Femur (tissue), 1 donor: Measurements from ENCODE around the gene SBNO2.
"Not testable (repeated sequence)": the region's sequence is repeated elsewhere in the genome, so short reads cannot be mapped to it uniquely, and the experiment has no call there.

ENCODE experiments used
- DNase-seq: peaks from one replicate; pipeline ENCODE4 v3.0.0-alpha.2; 2017

Gene SBNO2

DNA sequence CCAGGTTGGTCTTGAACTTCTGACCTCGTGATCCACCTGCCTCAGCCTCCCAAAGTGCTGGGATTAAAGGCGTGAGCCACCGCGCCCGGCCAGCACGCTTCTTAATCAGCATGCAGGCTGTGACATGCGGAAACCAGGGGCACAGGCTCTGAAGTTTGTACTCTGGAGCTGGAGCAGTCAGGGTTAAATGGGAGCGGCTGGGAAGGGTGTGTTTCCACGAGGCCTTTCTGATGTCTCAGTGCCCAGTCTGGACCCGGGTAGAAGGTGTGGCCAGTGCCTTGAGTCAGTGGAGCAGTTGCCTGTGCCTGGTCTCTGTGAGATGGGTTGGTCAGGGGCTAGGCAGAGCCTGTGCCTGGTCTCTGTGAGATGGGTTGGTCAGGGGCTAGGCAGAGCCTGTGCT is 34.8 kb upstream of the SBNO2 start:
- not testable (repeated sequence) for DNase-seq

DNA sequence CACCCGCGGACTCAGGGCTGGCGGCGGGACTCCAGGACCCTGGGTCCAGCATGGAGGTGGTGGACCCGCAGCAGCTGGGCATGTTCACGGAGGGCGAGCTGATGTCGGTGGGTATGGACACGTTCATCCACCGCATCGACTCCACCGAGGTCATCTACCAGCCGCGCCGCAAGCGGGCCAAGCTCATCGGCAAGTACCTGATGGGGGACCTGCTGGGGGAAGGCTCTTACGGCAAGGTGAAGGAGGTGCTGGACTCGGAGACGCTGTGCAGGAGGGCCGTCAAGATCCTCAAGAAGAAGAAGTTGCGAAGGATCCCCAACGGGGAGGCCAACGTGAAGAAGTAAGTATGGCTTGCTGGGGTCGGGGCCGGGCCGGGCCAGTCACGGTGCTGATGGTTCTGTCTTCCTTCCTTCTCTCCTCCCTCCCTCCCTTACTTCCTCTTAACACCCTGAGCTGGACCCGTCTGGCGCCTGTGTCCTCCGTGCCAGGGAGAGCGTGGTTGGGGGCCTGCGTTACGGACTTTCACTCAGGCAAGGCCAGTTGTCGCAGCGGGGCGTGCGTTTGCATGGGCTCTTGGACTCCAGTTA is 32.9 kb upstream of the SBNO2 start:
- DNase-seq, result no peak

DNA sequence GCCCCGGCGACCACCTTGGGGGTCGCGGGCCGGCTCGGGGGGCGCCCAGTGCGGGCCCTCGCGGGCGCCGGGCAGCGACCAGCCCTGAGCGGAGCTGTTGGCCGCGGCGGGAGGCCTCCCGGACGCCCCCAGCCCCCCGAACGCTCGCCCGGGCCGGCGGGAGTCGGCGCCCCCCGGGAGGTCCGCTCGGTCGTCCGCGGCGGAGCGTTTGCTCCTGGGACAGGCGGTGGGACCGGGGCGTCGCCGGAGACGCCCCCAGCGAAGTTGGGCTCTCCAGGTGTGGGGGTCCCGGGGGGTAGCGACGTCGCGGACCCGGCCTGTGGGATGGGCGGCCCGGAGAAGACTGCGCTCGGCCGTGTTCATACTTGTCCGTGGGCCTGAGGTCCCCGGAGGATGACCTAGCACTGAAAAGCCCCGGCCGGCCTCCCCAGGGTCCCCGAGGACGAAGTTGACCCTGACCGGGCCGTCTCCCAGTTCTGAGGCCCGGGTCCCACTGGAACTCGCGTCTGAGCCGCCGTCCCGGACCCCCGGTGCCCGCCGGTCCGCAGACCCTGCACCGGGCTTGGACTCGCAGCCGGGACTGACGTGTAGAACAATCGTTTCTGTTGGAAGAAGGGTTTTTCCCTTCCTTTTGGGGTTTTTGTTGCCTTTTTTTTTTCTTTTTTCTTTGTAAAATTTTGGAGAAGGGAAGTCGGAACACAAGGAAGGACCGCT is 32.2 kb upstream of the SBNO2 start:
- peak; percentile 39 for DNase-seq

DNA sequence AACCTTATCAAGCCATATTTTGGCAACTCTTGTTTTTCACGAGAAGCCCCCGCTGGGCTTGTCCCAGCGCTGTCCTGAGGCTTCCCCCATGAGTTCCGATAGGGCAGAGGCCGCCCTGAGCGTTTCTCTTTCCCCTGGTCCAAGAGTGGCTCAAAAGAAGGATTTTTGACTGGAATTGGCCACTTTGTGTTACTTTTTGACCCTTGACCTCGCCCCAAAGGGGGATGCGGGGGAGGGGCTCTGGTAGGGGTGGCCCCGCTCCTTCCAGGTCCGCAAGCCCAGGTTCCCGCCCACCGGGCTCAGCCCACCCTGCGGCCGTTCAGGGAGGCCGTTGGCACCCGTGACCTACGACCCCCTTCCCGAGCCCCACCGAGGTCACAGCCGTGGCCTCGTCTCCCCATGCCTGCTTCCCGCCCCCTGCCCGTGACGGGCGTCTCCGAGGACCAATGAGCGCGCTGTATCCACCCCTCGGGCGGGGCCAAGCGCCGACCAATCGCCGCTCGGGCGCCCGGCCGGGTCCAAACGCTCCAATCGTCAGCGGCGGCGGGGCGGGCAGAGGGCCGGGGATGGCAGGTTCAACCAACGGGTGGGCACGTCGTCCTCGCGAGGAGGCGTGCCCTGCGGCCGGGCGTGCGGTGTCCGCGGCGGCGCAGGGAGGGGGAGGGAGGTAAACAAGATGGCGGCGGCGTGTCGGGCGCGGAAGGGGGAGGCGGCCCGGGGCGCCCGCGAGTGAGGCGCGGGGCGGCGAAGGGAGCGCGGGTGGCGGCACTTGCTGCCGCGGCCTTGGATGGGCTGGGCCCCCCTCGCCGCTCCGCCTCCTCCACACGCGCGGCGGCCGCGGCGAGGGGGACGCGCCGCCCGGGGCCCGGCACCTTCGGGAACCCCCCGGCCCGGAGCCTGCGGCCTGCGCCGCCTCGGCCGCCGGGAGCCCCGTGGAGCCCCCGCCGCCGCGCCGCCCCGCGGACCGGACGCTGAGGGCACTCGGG is 31.3 kb upstream of the SBNO2 start, which contains the start of gene STK11:
Gene STK11 (plus strand): TSS at position 665 of the 986 bp plus-strand sequence. CDS start 1,136 bp downstream, outside the sequence.
- peak; percentile 99 for DNase-seq

DNA sequence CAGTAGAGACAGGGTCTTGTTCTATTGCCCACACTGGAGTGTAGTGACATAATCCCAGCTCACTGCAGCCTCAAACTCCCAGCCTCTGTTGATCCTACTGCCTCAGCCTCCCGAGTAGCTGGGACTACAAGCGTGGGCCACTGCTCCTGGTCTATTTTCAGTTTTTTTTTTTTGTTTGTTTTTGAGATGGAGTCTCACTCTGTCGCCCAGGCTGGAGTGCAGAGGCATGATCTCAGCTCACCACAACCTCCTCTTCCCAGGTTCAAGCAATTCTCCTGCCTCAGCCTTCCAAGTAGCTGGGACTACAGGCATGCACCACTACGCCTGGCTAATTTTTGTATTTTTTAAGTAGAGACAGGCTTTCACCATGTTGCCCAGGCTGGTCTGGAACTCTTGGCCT is 26.5 kb upstream of the SBNO2 start:
- DNase-seq, result not testable (repeated sequence)

DNA sequence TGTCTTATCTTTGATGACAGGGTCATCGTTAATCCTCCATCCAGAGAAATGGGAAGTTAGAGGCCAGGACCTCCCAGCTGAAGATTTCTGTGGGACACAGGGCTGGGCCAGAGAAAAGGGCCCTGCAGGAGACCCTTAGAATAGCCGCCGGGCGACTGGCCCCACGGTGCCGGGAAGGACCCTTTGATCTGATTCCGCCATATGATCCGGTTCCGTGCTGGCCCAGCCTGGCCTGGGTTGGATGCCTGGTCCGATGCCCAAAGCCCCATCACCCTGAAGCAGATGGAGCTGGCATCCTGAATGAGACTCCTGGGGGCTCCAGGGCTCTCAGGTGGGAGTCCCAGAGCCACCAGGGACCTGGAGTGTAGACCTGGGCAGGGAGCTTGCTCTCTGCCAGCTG is 25.5 kb upstream of the SBNO2 start:
- no peak for DNase-seq

DNA sequence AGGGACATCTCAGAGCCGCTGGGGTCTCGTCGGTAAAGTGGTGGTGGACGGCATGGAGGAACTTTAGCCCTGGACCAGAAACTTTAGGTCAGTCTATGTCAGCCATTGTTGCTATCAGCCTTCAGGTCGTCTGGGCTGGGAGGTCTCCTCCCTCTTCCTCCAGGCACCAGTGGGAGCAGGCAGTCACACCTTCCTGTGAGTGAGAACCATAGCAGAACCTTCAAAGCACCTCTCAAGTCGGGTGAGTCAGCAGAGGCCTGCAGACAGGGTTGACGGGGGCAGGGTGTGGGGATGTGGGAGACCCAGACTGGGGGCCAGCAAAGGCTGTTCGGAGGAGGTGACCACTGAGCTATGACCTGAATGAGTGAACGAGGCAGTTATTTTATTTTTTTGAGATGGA is 15.4 kb upstream of the SBNO2 start:
- no peak for DNase-seq

DNA sequence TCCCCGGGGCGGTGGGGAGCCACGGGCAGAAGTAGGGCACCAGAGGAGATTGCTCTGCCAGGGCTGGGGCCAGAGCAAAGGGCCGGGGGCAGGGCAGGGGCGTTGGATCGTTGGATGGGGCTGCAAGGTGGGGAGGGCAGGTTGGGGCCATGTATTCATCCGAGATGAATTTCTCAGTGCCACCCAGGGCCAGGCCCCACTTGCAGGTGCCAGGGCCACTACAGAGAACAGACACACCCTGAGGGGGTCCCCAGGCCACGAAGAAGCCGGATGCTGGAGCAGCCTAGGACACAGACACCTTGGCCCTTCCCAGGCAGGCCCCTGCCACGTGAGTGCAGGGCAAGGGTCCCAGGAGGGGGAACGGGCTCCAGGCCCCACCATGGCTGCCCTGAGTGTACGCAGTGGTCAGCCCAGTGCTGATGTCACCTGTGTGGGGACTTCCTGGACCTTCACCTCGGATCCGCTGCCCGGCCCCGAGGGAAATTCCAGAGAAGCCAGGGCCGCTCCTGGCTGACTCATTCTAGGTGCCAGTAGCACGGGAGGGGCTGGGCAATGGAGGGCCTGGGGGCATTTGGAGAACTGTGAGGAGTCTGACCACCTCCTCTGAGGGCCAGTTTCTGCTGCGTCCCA is 9.6 kb upstream of the SBNO2 start:
- DNase-seq, result no peak

DNA sequence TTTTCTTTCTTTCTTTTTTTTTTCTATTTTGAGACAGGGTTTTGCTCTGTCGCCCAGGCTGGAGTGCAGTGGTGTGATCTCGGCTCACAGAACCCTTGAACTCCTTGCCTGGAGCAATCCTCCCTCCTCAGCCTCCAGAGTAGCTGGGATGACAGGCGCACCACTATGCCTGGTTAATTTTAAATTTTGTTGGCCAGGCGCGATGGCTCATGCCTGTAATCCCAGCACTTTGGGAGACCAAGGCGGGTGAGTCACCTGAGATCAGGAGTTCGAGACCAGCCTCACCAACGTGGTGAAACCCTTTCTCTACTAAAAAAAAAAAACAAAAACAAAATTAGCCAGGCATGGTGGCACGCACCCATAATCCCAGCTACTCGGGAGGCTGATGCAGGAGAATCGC is 8.7 kb upstream of the SBNO2 start:
- no peak for DNase-seq

DNA sequence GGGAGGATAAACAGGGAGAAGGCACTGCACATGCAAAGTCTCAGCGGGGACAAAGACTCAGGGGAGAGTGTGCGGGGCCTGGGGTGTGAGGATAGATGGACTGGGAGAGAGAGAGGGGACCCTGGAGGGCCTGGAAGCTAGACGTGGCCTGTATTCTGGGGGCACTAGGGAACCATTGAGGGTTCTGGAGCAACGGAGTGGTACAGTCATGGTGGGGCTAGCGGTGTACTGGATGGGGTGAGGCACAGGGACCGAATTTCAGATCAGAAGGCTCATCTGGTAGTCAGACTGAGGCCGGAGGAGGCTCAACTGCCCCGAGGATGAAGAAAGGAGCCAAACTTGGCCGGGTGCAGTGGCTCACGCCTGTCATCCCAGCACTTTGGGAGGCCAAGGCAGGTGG is 8.0 kb upstream of the SBNO2 start:
- no peak for DNase-seq

DNA sequence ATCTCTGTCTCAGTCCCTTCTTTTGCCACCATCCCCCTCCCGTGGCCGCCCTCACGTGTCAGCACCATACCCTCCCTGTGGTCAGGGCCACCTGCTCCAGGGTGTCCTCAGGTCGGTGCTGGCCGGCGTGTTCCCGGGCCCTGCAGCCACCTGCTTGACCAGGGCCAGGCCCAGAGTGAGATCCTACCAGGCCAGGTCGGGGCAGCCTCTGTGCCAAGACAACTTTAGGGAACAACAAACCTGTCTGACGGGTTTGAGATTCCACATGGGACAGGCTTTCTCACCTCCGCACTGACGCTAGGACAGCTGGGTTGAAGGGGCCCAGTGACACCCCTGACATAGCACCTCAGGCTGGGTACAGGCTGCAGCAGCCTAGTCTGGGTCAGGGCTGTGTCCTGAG is 7.5 kb upstream of the SBNO2 start:
- DNase-seq, result no peak

DNA sequence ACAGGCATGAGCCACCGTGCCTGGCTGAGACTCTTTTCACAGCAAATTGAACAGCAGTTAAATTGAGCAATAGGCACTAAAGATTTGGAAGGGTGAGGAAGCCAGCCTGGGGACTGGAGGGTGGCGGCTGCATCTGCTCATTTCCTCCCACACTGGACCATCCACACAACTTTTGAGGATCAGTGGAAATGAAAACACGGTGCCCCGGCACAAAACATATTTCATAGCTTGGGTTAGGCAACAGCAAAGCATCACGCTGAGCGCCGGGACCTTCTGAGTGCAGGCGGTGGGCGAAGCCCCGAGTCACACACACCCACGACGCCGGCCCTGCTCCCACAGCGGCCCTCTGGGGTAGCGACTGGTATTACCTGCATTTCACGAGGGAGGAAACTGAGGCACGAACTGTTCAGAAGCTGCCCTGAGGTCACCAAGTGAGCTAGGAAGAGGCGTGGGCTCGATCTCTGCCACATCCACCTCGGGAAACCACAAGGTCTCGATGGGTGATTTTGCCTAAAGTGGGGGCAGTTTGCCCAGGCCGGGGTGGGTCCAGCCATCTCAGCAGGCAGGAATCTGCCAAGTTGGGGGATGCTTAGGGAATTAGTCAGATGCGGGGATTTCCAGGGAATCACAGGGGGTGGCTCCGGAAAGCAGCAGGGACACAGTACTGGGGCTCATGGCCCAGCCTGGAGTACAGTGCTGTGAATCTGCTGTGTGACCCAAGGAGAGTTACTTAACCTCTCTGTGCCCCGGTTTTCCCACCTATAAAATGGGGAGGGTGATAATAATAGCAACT is 3.5 kb upstream of the SBNO2 start:
- no peak for DNase-seq

DNA sequence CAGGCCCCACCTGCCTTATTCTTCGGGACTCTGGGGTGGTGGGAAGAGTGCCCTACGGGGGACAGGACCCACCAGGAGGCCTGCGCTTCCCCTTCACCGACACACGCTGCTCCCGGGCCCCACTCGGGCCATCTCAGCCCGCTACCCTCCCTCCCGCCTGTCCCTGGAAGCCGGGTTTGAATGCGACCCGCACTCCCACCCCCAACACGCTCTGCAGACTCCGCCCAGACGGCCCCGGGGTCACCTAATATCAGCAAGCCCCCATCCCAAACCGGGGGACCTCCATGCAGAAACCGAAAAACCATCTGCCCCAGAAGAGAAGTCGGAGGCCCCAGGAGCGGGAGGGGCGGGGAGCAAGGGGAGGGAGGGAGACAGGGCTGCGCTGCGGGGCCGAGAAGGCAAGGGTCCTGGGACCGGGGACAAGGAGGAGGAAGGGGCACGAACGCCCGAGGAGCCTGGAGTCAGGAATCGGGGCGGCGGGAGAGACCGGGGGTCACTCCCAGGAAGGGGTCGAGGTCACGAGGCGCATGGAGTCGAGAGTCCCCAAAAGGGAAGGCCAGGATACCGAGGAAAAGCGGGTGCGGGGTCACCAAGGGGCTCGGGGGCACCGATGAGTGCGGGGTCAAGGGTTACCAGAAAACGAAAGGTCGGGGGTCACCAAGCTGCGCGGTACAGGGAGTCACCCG is 766 bp downstream of the SBNO2 start:
- DNase-seq, result no peak

DNA sequence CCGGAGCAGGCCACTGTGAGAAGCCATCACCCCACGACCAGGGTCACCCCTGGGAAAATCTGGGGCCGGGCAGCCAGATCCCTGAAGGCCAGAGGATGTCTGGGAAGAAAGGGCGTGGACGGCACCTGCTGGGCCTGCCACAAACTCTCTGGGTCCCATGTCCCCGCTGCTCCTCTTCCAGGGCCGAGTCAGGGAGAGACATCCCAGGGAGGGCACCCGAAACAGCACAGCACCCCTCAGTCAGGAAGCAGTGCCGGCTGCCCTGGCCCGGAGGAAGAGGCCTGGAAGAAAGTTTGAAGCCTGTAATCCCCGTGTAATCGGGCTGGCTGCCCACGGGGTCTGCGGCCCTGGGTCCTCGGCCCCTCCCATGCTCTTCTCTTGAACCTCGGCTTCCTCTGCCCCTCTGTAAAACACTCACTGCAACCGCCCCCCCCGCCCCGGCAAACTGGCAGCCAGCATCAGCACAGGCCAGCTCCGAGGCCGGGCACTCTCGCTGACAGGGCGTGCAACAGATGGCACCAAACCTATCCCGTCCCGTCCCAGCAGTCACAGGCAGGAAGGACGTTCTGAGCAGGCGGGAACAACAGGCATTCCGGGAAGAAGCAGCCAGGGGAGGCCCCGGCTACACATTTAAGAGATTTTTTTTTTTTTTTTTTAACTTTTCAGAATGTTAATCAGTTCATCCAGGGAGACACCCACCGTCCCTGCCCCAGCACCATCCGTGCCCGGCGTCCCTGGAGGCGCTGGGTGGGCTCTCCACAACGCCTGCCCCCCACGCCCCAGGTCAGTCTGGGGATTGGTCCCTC is 1.5 kb downstream of the SBNO2 start:
- peak; percentile 78 for DNase-seq

DNA sequence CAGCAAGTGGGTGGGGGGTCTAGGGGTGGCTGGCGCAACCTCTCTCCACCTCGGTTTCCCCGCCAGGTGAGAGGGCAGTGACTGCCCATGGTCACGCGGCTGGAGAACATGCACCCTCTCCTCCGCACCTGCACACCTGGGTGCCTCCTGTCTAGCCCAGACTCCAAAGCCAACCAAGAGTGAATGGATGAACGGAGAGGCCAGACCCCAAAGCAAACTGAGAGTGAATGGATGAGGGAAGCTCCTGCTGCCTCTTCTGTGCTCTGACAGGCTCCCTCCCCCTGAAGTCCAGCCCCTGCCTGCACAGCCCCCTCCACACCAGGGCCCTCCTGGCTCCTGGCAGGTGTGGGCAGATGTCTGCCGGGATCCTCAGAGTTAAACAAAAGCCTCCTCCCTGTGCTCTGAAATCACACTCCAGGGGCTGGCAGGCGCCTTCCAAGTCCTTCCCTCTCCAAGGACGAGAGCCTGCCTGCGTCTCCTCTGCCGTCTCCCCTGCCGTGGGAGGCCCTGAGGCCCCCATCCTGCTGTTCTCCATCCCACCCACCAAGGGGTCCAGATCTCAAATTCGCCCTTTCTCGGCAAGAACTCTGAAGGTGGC is 2.2 kb downstream of the SBNO2 start:
- no peak for DNase-seq

DNA sequence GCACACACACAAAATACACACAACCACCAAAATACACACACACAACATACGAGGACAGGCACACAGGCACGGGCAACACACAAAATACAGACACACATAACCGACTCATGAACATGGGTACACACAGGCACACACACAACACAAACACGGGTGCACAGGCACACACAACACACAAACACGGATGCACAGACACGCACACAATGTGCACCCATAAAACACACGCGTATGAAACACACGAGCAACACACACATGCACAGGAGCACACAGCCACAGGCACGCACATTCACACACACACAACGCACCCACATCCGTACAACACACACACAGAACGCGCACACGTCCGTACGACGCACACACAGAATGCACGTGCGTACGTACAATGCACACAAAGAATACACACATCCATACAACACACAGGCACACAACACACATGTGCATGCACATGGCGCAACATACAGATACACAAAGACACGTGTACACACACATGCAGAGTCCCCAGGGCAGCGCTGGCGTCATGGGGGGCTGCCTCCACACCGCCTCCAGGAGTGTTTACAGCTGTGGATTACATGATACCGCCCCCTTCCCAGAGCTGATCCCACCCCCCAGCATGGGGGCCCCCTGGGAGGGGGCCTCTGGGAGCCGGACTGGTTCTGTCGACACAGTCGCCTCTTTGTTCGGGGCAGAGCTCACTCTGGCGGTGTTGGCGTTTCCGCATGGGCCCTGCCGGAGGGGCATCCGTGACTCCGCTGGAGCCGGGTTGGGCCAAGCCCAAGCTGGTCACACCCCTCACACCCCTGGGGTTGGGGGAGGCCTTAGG is 2.9 kb downstream of the SBNO2 start:
- DNase-seq, result peak; percentile 60

DNA sequence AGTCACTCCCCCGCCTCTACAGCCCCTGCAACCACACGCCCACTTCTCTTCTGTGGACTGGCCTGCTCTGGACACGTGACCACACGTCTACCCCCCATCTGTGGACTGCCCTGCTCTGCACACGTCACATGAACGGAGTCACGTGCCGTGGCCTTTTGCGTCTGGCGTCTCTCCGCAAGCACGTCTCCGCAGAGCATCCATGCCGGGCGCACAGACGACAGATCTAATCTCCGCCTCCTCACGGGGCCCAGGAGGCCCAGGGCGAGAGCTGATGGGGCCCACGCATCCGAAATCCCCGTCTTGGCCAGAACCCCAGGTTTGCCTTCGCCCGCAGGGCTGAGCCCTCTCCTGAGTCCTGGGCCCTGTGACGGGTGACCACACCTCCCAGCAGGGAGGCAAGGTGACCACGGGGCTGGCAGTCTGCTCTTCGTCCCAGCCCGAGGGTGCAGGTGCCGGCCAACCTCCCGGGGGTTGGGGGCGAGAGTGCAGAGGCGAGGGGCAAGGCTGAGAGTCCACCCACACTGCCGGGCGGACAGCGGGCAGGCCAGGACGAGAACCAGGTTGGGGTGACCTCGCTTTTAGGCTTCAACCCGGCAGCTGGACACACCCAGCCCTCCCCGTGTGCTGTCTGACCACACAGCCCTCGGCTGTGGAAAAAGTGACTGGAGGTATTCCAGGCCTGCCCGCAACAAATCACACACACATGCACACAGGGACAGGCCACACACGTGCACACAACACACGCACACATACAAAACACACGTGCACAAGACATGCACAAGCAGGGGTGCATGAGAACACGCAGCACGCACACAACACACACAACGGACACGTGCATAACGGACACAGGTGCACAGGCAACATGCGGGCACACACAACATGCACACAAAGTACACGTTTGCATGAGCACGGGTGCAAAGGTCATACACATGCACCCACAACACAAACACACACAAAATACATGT is 3.9 kb downstream of the SBNO2 start:
- DNase-seq, result no peak

DNA sequence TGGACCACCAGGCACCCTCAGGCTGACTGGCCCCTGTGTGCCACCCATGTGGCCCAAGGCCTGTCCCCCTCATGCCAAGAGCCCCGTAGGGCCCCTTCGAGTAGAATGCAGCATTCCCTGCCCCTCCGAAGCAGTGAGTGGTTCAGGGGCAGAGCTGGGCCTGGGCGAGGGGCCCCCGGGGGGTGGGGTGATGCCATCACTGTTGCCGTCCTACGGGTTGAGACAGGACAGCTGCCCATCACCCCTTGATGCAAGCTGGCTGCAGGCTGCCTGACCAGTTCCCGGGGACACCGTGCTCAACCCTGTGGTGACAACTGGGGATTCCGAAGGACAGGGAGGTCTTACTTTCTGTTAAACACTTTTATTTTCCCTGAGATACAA is 4.7 kb downstream of the SBNO2 start:
- no peak for DNase-seq
